Measurements from ENCODE around the gene ITGA1.
A peak's percentile ranks its signal among the peaks of the same experiment; 100 is the strongest.

ITGA1 gene

GRCh38 chr5:52772668-52773067 lies 15.0 kb upstream of the ITGA1 start:
- Histone ChIP-seq H3K4me3 (ENCODE audit: low read depth, low read length) (no peak overlapping the region), H3K4me1 (ENCODE audit: control insufficient read depth, insufficient read depth, low read length) (no peaks in the 10 kb centered on the region), H3K9me3 (ENCODE audit: control insufficient read depth, insufficient read depth, low read depth, low read length) (no peaks in the 10 kb centered on the region), H3K27ac (ENCODE audit: extremely low read depth, low read depth, low read length) (no peak overlapping the region), H3K36me3 (ENCODE audit: control insufficient read depth in 2 of 2, insufficient read depth in 1 of 2, low read length in 2 of 2) (no peaks in the 10 kb centered on the region)
- peak; percentile 34; the same call in 1 of the 2 replicates for TF ChIP-seq ZNF664 (tag by site-specific recombination; IDR thresholded peaks at IDR 0.05)
- TF ChIP-seq GLI4 (tag by site-specific recombination; IDR thresholded peaks at IDR 0.05): no peak
- 0 out of 2 replicates have a peak, but pooled peaks have one; percentile 13 for TF ChIP-seq SCRT2 (tag by site-specific recombination; IDR thresholded peaks at IDR 0.05)
- POLR2A ChIA-PET: no interaction called here
- CTCF ChIA-PET: interaction anchor here (0.5 to 1.5 kb wide), 2 partner anchors 14 to 32 kb away, joined by 3 to 4 read pairs; no protein-coding TSS in a partner anchor

DNA sequence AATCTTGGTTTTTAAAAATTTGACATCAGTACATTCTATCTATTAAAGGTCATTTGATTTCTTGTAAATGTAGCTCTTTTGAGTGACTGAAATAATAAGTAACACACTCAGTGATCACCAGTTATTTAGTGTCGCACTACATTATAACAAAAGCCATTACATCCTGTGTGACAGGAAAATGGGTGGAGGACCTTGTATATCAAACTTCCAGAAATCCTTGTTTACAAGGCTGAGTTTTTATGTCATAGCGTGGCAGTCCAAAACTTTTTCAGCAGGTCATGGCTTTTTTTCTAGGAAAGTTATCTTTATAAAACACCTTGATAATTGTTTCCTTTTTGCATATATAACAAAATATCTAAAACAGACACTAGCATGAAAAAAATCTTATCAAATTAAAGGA lies 14.4 kb upstream of the ITGA1 start:
- ChIA-PET POLR2A (no interaction called here), CTCF (interaction anchor here (0.8 to 1.5 kb wide), 2 partner anchors 14 to 81 kb away, joined by 4 to 5 read pairs; no protein-coding TSS in a partner anchor)
- no peaks in the 10 kb centered on the region for H3K36me3 ChIP-seq (ENCODE audit: control insufficient read depth in 2 of 2, insufficient read depth in 1 of 2, low read length in 2 of 2)
- H3K4me3 ChIP-seq (ENCODE audit: low read depth, low read length): no peak overlapping the region
- TF ChIP-seq ZBTB8A (tag by site-specific recombination; IDR thresholded peaks at IDR 0.05) (no peak), ZNF202 (tag by site-specific recombination; IDR thresholded peaks at IDR 0.05; ENCODE audit: borderline replicate concordance) (no peak)
- no peak overlapping the region for H3K27ac ChIP-seq (ENCODE audit: extremely low read depth, low read depth, low read length)
- H3K9me3 ChIP-seq (ENCODE audit: control insufficient read depth, insufficient read depth, low read depth, low read length): no peaks in the 10 kb centered on the region
- no peaks in the 10 kb centered on the region for H3K4me1 ChIP-seq (ENCODE audit: control insufficient read depth, insufficient read depth, low read length)

DNA sequence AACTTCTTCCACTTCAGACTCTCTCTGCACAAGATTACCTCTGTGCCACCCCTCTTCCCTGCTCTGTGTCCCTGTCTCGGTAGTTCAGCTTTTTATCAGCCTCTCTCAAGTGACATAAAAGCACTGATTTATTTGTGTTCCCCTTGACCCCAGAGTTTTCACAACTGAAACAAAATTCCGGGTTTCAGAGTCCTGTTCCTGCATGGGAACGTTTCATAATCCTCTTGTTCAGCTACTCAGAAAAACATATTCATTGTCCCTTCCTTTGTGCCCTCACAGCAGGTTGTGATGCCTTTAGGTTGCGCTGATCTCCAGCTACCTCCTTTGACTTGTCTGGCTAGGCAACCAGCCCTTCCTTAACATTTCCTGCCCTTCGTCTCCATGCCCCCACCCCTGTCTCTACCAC lies 13.7 kb upstream of the ITGA1 start:
- Histone ChIP-seq H3K27ac (ENCODE audit: extremely low read depth, low read depth, low read length) (no peak overlapping the region), H3K36me3 (ENCODE audit: control insufficient read depth in 2 of 2, insufficient read depth in 1 of 2, low read length in 2 of 2) (no peaks in the 10 kb centered on the region), H3K4me1 (ENCODE audit: control insufficient read depth, insufficient read depth, low read length) (no peaks in the 10 kb centered on the region), H3K4me3 (ENCODE audit: low read depth, low read length) (no peak overlapping the region), H3K9me3 (ENCODE audit: control insufficient read depth, insufficient read depth, low read depth, low read length) (no peaks in the 10 kb centered on the region)
- TF ChIP-seq, protein P1, sequence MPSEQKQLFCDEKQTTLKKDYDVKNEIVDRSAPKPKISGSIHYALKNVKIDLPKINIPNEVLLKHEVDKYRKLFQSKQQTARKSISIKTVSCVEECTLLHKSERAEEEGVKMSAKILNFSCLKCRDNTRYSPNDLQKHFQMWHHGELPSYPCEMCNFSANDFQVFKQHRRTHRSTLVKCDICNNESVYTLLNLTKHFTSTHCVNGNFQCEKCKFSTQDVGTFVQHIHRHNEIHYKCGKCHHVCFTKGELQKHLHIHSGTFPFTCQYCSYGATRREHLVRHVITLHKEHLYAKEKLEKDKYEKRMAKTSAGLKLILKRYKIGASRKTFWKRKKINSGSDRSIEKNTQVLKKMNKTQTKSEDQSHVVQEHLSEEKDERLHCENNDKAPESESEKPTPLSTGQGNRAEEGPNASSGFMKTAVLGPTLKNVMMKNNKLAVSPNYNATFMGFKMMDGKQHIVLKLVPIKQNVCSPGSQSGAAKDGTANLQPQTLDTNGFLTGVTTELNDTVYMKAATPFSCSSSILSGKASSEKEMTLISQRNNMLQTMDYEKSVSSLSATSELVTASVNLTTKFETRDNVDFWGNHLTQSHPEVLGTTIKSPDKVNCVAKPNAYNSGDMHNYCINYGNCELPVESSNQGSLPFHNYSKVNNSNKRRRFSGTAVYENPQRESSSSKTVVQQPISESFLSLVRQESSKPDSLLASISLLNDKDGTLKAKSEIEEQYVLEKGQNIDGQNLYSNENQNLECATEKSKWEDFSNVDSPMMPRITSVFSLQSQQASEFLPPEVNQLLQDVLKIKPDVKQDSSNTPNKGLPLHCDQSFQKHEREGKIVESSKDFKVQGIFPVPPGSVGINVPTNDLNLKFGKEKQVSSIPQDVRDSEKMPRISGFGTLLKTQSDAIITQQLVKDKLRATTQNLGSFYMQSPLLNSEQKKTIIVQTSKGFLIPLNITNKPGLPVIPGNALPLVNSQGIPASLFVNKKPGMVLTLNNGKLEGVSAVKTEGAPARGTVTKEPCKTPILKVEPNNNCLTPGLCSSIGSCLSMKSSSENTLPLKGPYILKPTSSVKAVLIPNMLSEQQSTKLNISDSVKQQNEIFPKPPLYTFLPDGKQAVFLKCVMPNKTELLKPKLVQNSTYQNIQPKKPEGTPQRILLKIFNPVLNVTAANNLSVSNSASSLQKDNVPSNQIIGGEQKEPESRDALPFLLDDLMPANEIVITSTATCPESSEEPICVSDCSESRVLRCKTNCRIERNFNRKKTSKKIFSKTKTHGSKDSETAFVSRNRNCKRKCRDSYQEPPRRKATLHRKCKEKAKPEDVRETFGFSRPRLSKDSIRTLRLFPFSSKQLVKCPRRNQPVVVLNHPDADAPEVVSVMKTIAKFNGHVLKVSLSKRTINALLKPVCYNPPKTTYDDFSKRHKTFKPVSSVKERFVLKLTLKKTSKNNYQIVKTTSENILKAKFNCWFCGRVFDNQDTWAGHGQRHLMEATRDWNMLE (tag by site-specific recombination; conservative IDR thresholded peaks at IDR 0.05; ENCODE audit: low read depth): no peak
- TF ChIP-seq ZXDB (tag by site-specific recombination; IDR thresholded peaks at IDR 0.05): no peak
- TF ChIP-seq ZNF560 (tag by site-specific recombination; IDR thresholded peaks at IDR 0.05; ENCODE audit: borderline replicate concordance): no peak
- TF ChIP-seq ZNF660 (tag by site-specific recombination; IDR thresholded peaks at IDR 0.05): no peak
- no peak for TF ChIP-seq ZBTB1 (tag by site-specific recombination; IDR thresholded peaks at IDR 0.05)
- ChIA-PET CTCF (interaction anchor here (1.5 kb wide), 1 partner anchor 13 kb away, joined by 4 read pairs; no protein-coding TSS in a partner anchor), POLR2A (no interaction called here)

GRCh38 chr5:52776116-52776515 lies 11.6 kb upstream of the ITGA1 start:
- Histone ChIP-seq H3K36me3 (ENCODE audit: control insufficient read depth in 2 of 2, insufficient read depth in 1 of 2, low read length in 2 of 2) (no peaks in the 10 kb centered on the region), H3K4me1 (ENCODE audit: control insufficient read depth, insufficient read depth, low read length) (no peaks in the 10 kb centered on the region), H3K9me3 (ENCODE audit: control insufficient read depth, insufficient read depth, low read depth, low read length) (no peaks in the 10 kb centered on the region), H3K4me3 (ENCODE audit: low read depth, low read length) (no peak overlapping the region), H3K27ac (ENCODE audit: extremely low read depth, low read depth, low read length) (no peak overlapping the region)
- TF ChIP-seq ZNF624 (tag by site-specific recombination; IDR thresholded peaks at IDR 0.05) (no peak), ZNF623 (tag by site-specific recombination; IDR thresholded peaks at IDR 0.05) (no peak), ZNF391 (tag by site-specific recombination; IDR thresholded peaks at IDR 0.05; ENCODE audit: borderline replicate concordance, low read depth) (no peak), ZIC2 (tag by site-specific recombination; IDR thresholded peaks at IDR 0.05) (no peak), ZNF138 (tag by site-specific recombination; IDR thresholded peaks at IDR 0.05; ENCODE audit: borderline replicate concordance) (no peak), OSR2 (tag by site-specific recombination; IDR thresholded peaks at IDR 0.05) (no peak), GLIS2 (tag by site-specific recombination; IDR thresholded peaks at IDR 0.05) (no peak), ZEB2 (tag by site-specific recombination; IDR thresholded peaks at IDR 0.05) (no peak), GLIS1 (tag by site-specific recombination; IDR thresholded peaks at IDR 0.05) (no peak), HOXA7 (CRISPR knock-in tag; IDR thresholded peaks at IDR 0.05; ENCODE audit: borderline replicate concordance) (no peak), ZNF140 (tag by site-specific recombination; IDR thresholded peaks at IDR 0.05) (no peak), ZBTB17 (tag by site-specific recombination; IDR thresholded peaks at IDR 0.05) (no peak)
- ChIA-PET POLR2A (no interaction called here), CTCF (no interaction called here)
